Astrocyte (in vitro differentiated cells and primary cell): Measurements from ENCODE around the gene LHFPL2. TPM values are rescaled to one million over a fixed set of nuclear protein-coding genes. Genes with fewer than 3 reads are reported as not detected.

Experiments used
- DNase-seq: peaks from one replicate; pipeline ENCODE4 v3.0.0-alpha.2; 2010; ENCODE audit warnings: low read depth
- FAIRE-seq: peaks from 2 replicates; lab custom pipeline; 2011; peaks lifted over from hg19 to GRCh38; lab: Jason Lieb, UNC
- H2AFZ ChIP-seq: 2 replicates; pipeline ENCODE4 v1.6.0; 2012; ENCODE audit warnings: low read depth, low read length, inconsistent platforms
- H3K27ac ChIP-seq: 2 replicates; pipeline ENCODE4 v1.5.1; 2011; ENCODE audit warnings: low read depth, low read length, inconsistent platforms
- H3K27me3 ChIP-seq: 2 replicates; pipeline ENCODE4 v1.6.0; 2011; ENCODE audit warnings: low read length, inconsistent platforms; ENCODE audit not compliant: insufficient read depth
- H3K36me3 ChIP-seq: 2 replicates; pipeline ENCODE4 v1.5.1; 2011; ENCODE audit warnings: low read length, inconsistent platforms; ENCODE audit not compliant: insufficient read depth
- H3K4me1 ChIP-seq: 2 replicates; pipeline ENCODE4 v1.5.1; 2011; ENCODE audit warnings: low read length, inconsistent platforms; ENCODE audit not compliant: insufficient read depth
- H3K4me2 ChIP-seq: 2 replicates; pipeline ENCODE4 v1.6.0; 2012; ENCODE audit warnings: low read length, inconsistent platforms
- H3K4me3 ChIP-seq: 2 replicates; pipeline ENCODE4 v1.5.1; 2011; ENCODE audit warnings: low read depth, mild to moderate bottlenecking, low read length, inconsistent platforms; ENCODE audit not compliant: insufficient read depth
- H3K79me2 ChIP-seq: 2 replicates; pipeline ENCODE4 v1.6.0; 2012; ENCODE audit warnings: mild to moderate bottlenecking, low read length, inconsistent platforms; ENCODE audit not compliant: insufficient read depth
- H3K9ac ChIP-seq: 2 replicates; pipeline ENCODE4 v1.6.0; 2012; ENCODE audit warnings: mild to moderate bottlenecking, low read length, inconsistent platforms
- H3K9me3 ChIP-seq: 2 replicates; pipeline ENCODE4 v1.5.1; 2012; ENCODE audit warnings: low read depth, mild to moderate bottlenecking, low read length, inconsistent platforms; ENCODE audit not compliant: insufficient read depth
- H4K20me1 ChIP-seq: 2 replicates; pipeline ENCODE4 v1.6.0; 2012; ENCODE audit warnings: low read length, inconsistent platforms; ENCODE audit not compliant: insufficient read depth
- H3K27ac Mint-ChIP-seq: one replicate; pipeline ENCODE4 v1.8.0; 2021; ENCODE audit warnings: mild to moderate bottlenecking, mixed read lengths; ENCODE audit not compliant: unreplicated experiment
- H3K27me3 Mint-ChIP-seq: one replicate; pipeline ENCODE4 v1.8.0; 2021; ENCODE audit warnings: low read depth, mixed read lengths; ENCODE audit not compliant: unreplicated experiment
- H3K36me3 Mint-ChIP-seq: one replicate; pipeline ENCODE4 v1.8.0; 2021; ENCODE audit warnings: low read depth, mixed read lengths; ENCODE audit not compliant: unreplicated experiment
- H3K4me1 Mint-ChIP-seq: one replicate; pipeline ENCODE4 v1.8.0; 2021; ENCODE audit warnings: low read depth, mixed read lengths; ENCODE audit not compliant: unreplicated experiment
- H3K4me3 Mint-ChIP-seq: one replicate; pipeline ENCODE4 v1.8.0; 2021; ENCODE audit warnings: mild to moderate bottlenecking, moderate library complexity, mixed read lengths; ENCODE audit not compliant: unreplicated experiment
- H3K9me3 Mint-ChIP-seq: one replicate; pipeline ENCODE4 v1.8.0; 2021; ENCODE audit warnings: mild to moderate bottlenecking, mixed read lengths; ENCODE audit not compliant: unreplicated experiment
- CTCF ChIP-seq: IDR thresholded peaks from 2 replicates; pipeline ENCODE4 v1.5.1; 2011; ENCODE audit warnings: low read depth, mild to moderate bottlenecking, inconsistent platforms, low read length, moderate library complexity; ENCODE audit not compliant: insufficient read depth
- EZH2 ChIP-seq: IDR thresholded peaks from 2 replicates; pipeline ENCODE4 v1.6.1; 2012; ENCODE audit warnings: mild to moderate bottlenecking, low read length, inconsistent platforms; ENCODE audit not compliant: insufficient read depth
- total RNA-seq: library from RNA; stranded (reverse); gene quantifications from 2 replicates; pipeline ENCODE4 v1.2.1, GENCODE V29; 2021

Gene LHFPL2
- total RNA-seq, 1 donor from 2014 or later = 17.0 TPM

- Histone ChIP-seq H3K9ac (no peak overlapping the region), H3K27me3 (no peaks in the 10 kb centered on the region), H3K27ac (no peak overlapping the region), H3K4me2 (no peak overlapping the region), H2AFZ (no peak overlapping the region), H3K4me3 (no peak overlapping the region), H4K20me1 (peaks cover 22% of the 10 kb centered on the region), H3K79me2 (peaks cover 6% of the 10 kb centered on the region), H3K9me3 (no peaks in the 10 kb centered on the region), H3K36me3 (peaks cover 12% of the 10 kb centered on the region), H3K4me1 (peaks cover 5% of the 10 kb centered on the region)
- H3K36me3 Mint-ChIP-seq = peaks cover 16% of the 10 kb centered on the region
- TF ChIP-seq CTCF (no peak), EZH2 (no peak)
- H3K27ac Mint-ChIP-seq = no peak overlapping the region
- no peak for FAIRE-seq
- H3K4me3 Mint-ChIP-seq = no peak overlapping the region
- H3K4me1 Mint-ChIP-seq = peaks cover 8% of the 10 kb centered on the region
- H3K9me3 Mint-ChIP-seq = no peaks in the 10 kb centered on the region
- H3K27me3 Mint-ChIP-seq = no peaks in the 10 kb centered on the region
- no peak for DNase-seq
These were observed 160.7 kb downstream of the LHFPL2 start for GRCh38 chr5:78487846-78488245.

GRCh38 chr5:78486218-78486617 lies 162.4 kb downstream of the LHFPL2 start:
- Mint-ChIP-seq H3K4me3 (no peak overlapping the region), H3K36me3 (peaks cover 14% of the 10 kb centered on the region)
- peaks cover 12% of the 10 kb centered on the region for H3K36me3 ChIP-seq

More at GRCh38 chr5:78486218-78486617, 162.4 kb downstream of the LHFPL2 start:
- TF ChIP-seq CTCF (no peak), EZH2 (no peak)
- no peaks in the 10 kb centered on the region for H3K9me3 ChIP-seq
- no peak for DNase-seq
- no peak for FAIRE-seq
- Mint-ChIP-seq H3K27me3 (no peaks in the 10 kb centered on the region), H3K27ac (no peak overlapping the region), H3K4me1 (peaks cover 8% of the 10 kb centered on the region), H3K9me3 (no peaks in the 10 kb centered on the region)
- H3K27ac ChIP-seq = no peak overlapping the region
- H3K79me2 ChIP-seq = peaks cover 4% of the 10 kb centered on the region
- H3K4me1 ChIP-seq = peaks cover 5% of the 10 kb centered on the region
- no peak overlapping the region for H2AFZ ChIP-seq
- no peak overlapping the region for H3K9ac ChIP-seq
- H4K20me1 ChIP-seq = peaks cover 14% of the 10 kb centered on the region
- H3K4me3 ChIP-seq = no peak overlapping the region
- H3K27me3 ChIP-seq = no peaks in the 10 kb centered on the region
- H3K4me2 ChIP-seq = no peak overlapping the region
